ENCODE data around the gene MGLL.

DNA sequence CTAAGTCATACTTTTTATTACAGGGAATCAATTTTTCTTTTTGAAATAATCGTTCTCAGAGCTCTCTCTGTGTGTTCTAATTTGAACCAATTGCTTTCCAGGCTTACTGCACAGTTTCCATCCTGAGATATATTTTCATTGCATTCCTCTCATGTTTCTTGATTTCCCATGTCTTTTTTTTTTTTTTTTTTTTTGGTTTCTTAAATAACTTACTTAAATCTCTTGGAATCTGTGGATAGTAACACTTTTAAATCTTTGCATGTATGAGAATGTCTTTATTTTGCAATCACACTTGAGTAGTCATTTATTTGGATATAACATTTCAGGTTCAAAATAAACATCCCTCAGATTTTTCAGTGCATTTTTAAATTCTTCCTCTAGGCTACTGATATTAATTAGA, 164.1 kb downstream of the MGLL start:
- TF ChIP-seq, protein P1, sequence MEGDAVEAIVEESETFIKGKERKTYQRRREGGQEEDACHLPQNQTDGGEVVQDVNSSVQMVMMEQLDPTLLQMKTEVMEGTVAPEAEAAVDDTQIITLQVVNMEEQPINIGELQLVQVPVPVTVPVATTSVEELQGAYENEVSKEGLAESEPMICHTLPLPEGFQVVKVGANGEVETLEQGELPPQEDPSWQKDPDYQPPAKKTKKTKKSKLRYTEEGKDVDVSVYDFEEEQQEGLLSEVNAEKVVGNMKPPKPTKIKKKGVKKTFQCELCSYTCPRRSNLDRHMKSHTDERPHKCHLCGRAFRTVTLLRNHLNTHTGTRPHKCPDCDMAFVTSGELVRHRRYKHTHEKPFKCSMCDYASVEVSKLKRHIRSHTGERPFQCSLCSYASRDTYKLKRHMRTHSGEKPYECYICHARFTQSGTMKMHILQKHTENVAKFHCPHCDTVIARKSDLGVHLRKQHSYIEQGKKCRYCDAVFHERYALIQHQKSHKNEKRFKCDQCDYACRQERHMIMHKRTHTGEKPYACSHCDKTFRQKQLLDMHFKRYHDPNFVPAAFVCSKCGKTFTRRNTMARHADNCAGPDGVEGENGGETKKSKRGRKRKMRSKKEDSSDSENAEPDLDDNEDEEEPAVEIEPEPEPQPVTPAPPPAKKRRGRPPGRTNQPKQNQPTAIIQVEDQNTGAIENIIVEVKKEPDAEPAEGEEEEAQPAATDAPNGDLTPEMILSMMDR (IDR thresholded peaks at IDR 0.05; ENCODE audit: low read depth, low read length): no peak
- TF ChIP-seq EZH2phosphoT487 (IDR thresholded peaks at IDR 0.05; ENCODE audit: low read depth): no peak

Measured in OCI-LY3 (cell line).